Cardiac fibroblast (primary cell): Measurements from ENCODE around the gene EXOC3L1.

Source experiments
- DNase-seq, 2 donors: peaks; one replicate each; pipeline versions ENCODE4 v3.0.0 to v3.0.0-alpha.2; 2010; ENCODE audit warnings: low read depth in 2 of 2
- H3K4me3 ChIP-seq, 2 donors: replicated peaks in 1 of 2; 1 replicate in 1 of 2; 2 replicates in 1 of 2; pipeline ENCODE4 v1.5.1; 2011; ENCODE audit warnings: low read depth in 2 of 2, low read length in 2 of 2, mild to moderate bottlenecking in 2 of 2, moderate library complexity in 1 of 2
- CTCF ChIP-seq: IDR thresholded peaks from one replicate; pipeline ENCODE4 v1.5.1; 2011; ENCODE audit warnings: low read depth, mild to moderate bottlenecking, low read length, inconsistent platforms

EXOC3L1 gene

GRCh38 chr16:67182288-67182687 lies 7.6 kb downstream of the EXOC3L1 start:
- H3K4me3 ChIP-seq, result peak overlapping the region in 1 of 2 donors; percentile 77
- DNase-seq, result no peak
- no peak for TF ChIP-seq CTCF

GRCh38 chr16:67181346-67181745 lies 8.6 kb downstream of the EXOC3L1 start:
- peak; percentile 91 to 92 for DNase-seq
- H3K4me3 ChIP-seq, result peak overlapping the region in 1 of 2 donors; percentile 32
- TF ChIP-seq CTCF, result no peak

GRCh38 chr16:67180166-67180565 lies 9.8 kb downstream of the EXOC3L1 start:
- no peak overlapping the region for H3K4me3 ChIP-seq
- DNase-seq, result no peak
- TF ChIP-seq CTCF, result no peak

GRCh38 chr16:67179421-67180080 lies 10.4 kb downstream of the EXOC3L1 start:
- no peak for TF ChIP-seq CTCF
- DNase-seq, result no peak
- H3K4me3 ChIP-seq, result no peak overlapping the region

- H3K4me3 ChIP-seq, result peak overlapping the region; percentile 42 to 43
- TF ChIP-seq CTCF, result peak; percentile 3
- peak; percentile 55 to 59 for DNase-seq
These were observed 11.9 kb downstream of the EXOC3L1 start for GRCh38 chr16:67177743-67178699.

GRCh38 chr16:67176662-67177061 lies 13.3 kb downstream of the EXOC3L1 start:
- no peak for DNase-seq
- H3K4me3 ChIP-seq, result no peak overlapping the region
- TF ChIP-seq CTCF, result no peak
